22Rv1 (cell line): ENCODE results near the gene WHRN.

Experiments used
- ZFX ChIP-seq: fragments of 450-650 bp; IDR thresholded peaks from 2 replicates; pipeline ENCODE4 v1.6.1; 2017; ENCODE audit warnings: antibody characterized with exemption, borderline replicate concordance
- TF ChIP-seq, protein P1 (sequence below): fragments of 450-650 bp; IDR thresholded peaks from 2 replicates; pipeline ENCODE4 v1.5.1; 2017; ENCODE audit warnings: mild to moderate bottlenecking

DNA sequence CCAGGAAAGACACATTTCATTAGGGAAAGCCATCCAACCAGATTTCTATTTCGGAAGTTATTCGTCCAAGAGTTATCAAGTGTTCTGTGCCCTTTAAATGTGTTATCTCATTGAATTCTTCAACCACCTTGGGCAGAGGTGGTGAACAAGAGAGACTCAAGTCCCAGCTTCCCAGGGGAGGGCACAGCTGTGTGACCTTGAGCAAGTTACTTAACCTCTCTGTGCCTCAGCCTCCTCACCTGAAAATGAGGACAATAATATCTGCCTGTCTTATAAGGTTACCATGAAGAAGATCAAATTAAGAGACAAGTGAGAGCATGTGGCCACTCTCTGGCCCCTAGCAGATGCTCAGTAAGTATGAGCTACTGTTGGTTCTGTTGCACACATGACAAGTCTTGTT, 37.4 kb downstream of the WHRN start:
- TF ChIP-seq, protein P1, sequence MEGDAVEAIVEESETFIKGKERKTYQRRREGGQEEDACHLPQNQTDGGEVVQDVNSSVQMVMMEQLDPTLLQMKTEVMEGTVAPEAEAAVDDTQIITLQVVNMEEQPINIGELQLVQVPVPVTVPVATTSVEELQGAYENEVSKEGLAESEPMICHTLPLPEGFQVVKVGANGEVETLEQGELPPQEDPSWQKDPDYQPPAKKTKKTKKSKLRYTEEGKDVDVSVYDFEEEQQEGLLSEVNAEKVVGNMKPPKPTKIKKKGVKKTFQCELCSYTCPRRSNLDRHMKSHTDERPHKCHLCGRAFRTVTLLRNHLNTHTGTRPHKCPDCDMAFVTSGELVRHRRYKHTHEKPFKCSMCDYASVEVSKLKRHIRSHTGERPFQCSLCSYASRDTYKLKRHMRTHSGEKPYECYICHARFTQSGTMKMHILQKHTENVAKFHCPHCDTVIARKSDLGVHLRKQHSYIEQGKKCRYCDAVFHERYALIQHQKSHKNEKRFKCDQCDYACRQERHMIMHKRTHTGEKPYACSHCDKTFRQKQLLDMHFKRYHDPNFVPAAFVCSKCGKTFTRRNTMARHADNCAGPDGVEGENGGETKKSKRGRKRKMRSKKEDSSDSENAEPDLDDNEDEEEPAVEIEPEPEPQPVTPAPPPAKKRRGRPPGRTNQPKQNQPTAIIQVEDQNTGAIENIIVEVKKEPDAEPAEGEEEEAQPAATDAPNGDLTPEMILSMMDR, result no peak
- TF ChIP-seq ZFX, result no peak
